Natural killer cell treated with Interleukin-12 subunit alpha and Interleukin-12 subunit beta and Interleukin-15 and Interleukin-18, amount 100 ng/mL, for 72 hours (primary cell): Measurements from ENCODE around the gene PHF24. TPM values are rescaled to one million over a fixed set of nuclear protein-coding genes. Genes with fewer than 3 reads are reported as not detected.

Experiments
- ATAC-seq, 2 donors: fragments of 150-1000 bp; cut with Tn5 transposase in 1 of 2; sonication (Bioruptor Pico), chemical (Tn5 transposase) in 1 of 2; 2 replicates each; pipeline ENCODE4 v1.10.0; 2021
- DNase-seq: peaks from one replicate; pipeline ENCODE4 v3.0.0; 2022; ENCODE audit warnings: low spot score
- H3K27ac Mint-ChIP-seq, 2 donors: 1 replicate in 1 of 2; 2 replicates in 1 of 2; pipeline ENCODE4 v1.8.0; 2022; ENCODE audit warnings: mixed read lengths in 2 of 2, mild to moderate bottlenecking in 1 of 2, moderate library complexity in 1 of 2
- H3K27me3 Mint-ChIP-seq, 2 donors: 1 replicate in 1 of 2; 2 replicates in 1 of 2; pipeline ENCODE4 v1.8.0; 2022; ENCODE audit warnings: mixed read lengths in 2 of 2
- H3K36me3 Mint-ChIP-seq: one replicate; pipeline ENCODE4 v1.8.0; 2022; ENCODE audit warnings: mixed read lengths
- H3K4me1 Mint-ChIP-seq, 2 donors: 1 replicate in 1 of 2; 2 replicates in 1 of 2; pipeline ENCODE4 v1.8.0; 2022; ENCODE audit warnings: low read depth in 2 of 2, mixed read lengths in 2 of 2, mild to moderate bottlenecking in 1 of 2
- H3K4me3 Mint-ChIP-seq: one replicate; pipeline ENCODE4 v1.8.0; 2022; ENCODE audit warnings: mixed read lengths
- H3K9me3 Mint-ChIP-seq: 2 replicates; pipeline ENCODE4 v1.8.0; 2022; ENCODE audit warnings: mixed read lengths
- total RNA-seq, 2 donors: library from RNA; stranded (reverse); gene quantifications; one replicate each; pipeline ENCODE4 v1.2.3, GENCODE V29; 2022

The PHF24 gene
- total RNA-seq, 2 donors from 2014 or later: not detected

DNA sequence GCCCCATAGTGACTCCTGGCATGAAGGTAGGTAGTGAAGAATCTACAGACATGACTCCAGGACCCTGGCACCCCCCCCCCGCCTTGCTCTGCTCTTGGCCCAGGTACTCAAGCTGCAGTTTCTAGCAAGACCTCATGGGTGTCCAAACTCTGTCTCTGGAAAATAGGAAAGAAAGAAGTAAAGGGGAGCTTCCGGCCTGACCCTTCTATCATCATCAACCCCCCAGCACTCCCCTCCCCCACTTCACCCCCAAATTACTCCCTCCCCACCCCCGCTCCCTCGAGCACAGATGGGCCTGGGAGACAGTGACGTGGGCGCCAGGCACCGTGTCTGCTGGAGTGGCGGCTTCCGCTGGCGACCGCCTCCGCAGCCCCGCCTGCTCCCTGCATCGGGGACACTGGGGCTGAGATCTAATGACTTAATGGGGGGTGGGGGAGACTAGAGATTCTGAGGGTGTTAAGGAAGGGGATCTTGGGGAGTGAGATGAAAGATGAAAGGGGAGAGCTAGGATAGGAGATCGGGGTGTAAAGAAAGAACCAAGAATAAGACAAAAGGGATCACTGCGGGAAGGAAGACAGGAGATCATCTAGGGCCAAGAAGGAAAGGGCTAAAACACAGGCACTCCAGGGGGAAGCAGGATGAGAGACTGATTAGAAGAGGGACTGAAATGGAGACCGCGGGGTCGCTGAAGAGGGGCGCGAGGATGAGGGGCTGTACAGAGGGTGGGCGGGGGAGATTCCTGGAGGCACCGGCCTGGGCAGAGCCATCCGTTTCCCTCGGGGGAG, 30.3 kb downstream of the PHF24 start:
- H3K27me3 Mint-ChIP-seq: peaks cover 0 to 9% of the 10 kb centered on the region in 2 donors
- peak overlapping the region; percentile 99 for H3K4me3 Mint-ChIP-seq
- DNase-seq: no peak
- peak overlapping the region; percentile 70 to 88 for H3K27ac Mint-ChIP-seq
- no peak for ATAC-seq
- peaks cover 42% of the 10 kb centered on the region in 2 donors for H3K4me1 Mint-ChIP-seq
- no peaks in the 10 kb centered on the region for H3K36me3 Mint-ChIP-seq
- H3K9me3 Mint-ChIP-seq: no peaks in the 10 kb centered on the region

GRCh38 chr9:34989003-34989945, 31.2 kb downstream of the PHF24 start, which contains the start of gene DNAJB5:
Gene DNAJB5, plus strand, starts transcription at chr9:34989745. Its CDS starts 886 bp downstream, at chr9:34990631.
- peak; percentile 99 for ATAC-seq
- H3K4me1 Mint-ChIP-seq: peaks cover 42 to 45% of the 10 kb centered on the region in 2 donors
- H3K27ac Mint-ChIP-seq: peak within 1 kb of the TSS; percentile 70 to 88
- no peaks in the 10 kb centered on the region for H3K9me3 Mint-ChIP-seq
- peaks cover 0 to 9% of the 10 kb centered on the region in 2 donors for H3K27me3 Mint-ChIP-seq
- H3K36me3 Mint-ChIP-seq: no peaks in the 10 kb centered on the region
- DNase-seq: peak; percentile 98
- H3K4me3 Mint-ChIP-seq: peak within 1 kb of the TSS; percentile 99

GRCh38 chr9:34989946-34990635, 32.0 kb downstream of the PHF24 start:
- Mint-ChIP-seq H3K36me3 (no peaks in the 10 kb centered on the region), H3K4me1 (peaks cover 37 to 42% of the 10 kb centered on the region in 2 donors), H3K9me3 (no peaks in the 10 kb centered on the region), H3K27me3 (peaks cover 0 to 9% of the 10 kb centered on the region in 2 donors), H3K27ac (peak overlapping the region in 1 of 2 donors; percentile 5), H3K4me3 (peak overlapping the region; percentile 88)
- DNase-seq (no peak), ATAC-seq (no peak)

DNA sequence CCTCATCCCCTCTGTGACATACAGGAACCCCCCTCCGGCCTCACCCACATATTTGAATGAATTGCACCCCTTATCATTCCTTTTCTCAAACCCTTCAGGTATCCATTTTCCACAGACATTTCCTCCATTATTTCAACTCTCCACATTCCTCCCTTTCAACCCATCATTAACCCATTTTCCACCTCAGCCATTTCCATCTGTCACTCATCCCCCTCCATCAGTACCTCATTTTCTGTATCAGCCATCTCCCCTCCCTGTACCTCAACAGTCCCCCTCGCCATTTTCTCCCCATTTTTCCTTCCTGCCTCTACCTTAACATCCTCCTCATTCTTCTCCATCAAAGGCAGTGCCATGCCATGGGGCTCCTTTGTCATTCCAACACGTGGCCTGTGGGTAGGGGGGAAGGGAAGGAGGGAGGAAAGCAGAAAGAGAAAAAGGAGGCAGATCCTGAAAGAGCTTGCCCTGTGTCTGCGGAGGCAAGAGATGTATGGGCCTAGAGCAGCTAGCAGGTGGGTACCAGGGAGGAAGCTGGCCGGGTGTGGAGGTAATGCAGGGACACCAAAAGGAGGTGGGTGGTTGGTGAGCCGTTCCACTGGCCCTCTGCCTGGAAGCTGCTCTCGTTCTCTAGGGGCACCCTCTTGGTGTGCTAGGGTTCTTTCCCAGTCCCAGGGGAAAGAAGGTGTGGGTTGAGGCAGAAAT, 33.0 kb downstream of the PHF24 start:
- H3K9me3 Mint-ChIP-seq: no peaks in the 10 kb centered on the region
- H3K36me3 Mint-ChIP-seq: no peaks in the 10 kb centered on the region
- DNase-seq (no peak), ATAC-seq (no peak)
- peak overlapping the region; percentile 88 for H3K4me3 Mint-ChIP-seq
- H3K4me1 Mint-ChIP-seq: peaks cover 29 to 37% of the 10 kb centered on the region in 2 donors
- peaks cover 0 to 4% of the 10 kb centered on the region in 2 donors for H3K27me3 Mint-ChIP-seq
- peak overlapping the region; percentile 5 to 35 for H3K27ac Mint-ChIP-seq

DNA sequence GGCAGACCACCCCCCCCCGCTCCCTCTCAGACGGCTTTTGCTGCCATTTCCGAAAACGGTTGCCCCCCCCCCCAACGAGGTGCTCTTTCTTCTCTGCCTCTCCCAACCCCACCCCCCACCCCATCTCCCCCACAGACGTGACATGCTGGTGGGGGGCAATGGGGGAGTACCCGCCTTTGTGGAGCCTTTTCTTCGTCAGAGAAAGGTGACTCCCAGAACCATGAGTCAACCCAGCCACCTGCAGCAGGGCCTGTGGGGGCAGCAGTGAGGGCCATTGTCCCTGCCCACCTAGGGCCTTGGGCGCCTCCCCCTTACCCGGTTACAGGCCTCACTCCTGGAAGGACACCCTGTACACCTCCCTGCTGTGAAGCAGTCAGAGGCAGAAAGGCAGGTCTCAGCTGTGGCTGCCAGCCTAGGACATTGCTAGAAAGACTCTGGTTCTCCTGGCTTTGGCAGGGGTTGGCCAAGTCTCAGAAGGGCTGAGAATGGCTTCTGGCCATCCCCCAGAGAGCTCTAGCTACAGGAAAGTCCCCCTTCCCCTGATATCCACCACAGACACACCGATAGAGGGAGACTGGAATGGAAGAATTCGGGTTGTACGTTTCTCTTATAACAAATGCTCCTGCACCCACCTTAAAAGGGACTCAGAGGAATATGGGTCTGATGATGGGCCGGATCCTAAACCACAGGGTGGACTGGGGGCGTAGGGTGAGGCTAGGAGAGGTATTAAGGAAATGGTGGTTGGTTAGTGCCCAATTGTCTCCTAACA, 33.7 kb downstream of the PHF24 start:
- no peak for ATAC-seq
- Mint-ChIP-seq H3K27me3 (peaks cover 0 to 4% of the 10 kb centered on the region in 2 donors), H3K4me1 (peaks cover 29 to 37% of the 10 kb centered on the region in 2 donors), H3K36me3 (no peaks in the 10 kb centered on the region), H3K27ac (no peak overlapping the region), H3K4me3 (no peak overlapping the region), H3K9me3 (no peaks in the 10 kb centered on the region)
- DNase-seq: no peak

- H3K4me1 Mint-ChIP-seq: peaks cover 29 to 32% of the 10 kb centered on the region in 2 donors
- DNase-seq (no peak), ATAC-seq (no peak)
- no peak overlapping the region for H3K27ac Mint-ChIP-seq
- no peaks in the 10 kb centered on the region for H3K36me3 Mint-ChIP-seq
- no peaks in the 10 kb centered on the region for H3K9me3 Mint-ChIP-seq
- no peak overlapping the region for H3K4me3 Mint-ChIP-seq
- H3K27me3 Mint-ChIP-seq: peaks cover 0 to 4% of the 10 kb centered on the region in 2 donors
These were observed 34.4 kb downstream of the PHF24 start for GRCh38 chr9:34992376-34992951.

DNA sequence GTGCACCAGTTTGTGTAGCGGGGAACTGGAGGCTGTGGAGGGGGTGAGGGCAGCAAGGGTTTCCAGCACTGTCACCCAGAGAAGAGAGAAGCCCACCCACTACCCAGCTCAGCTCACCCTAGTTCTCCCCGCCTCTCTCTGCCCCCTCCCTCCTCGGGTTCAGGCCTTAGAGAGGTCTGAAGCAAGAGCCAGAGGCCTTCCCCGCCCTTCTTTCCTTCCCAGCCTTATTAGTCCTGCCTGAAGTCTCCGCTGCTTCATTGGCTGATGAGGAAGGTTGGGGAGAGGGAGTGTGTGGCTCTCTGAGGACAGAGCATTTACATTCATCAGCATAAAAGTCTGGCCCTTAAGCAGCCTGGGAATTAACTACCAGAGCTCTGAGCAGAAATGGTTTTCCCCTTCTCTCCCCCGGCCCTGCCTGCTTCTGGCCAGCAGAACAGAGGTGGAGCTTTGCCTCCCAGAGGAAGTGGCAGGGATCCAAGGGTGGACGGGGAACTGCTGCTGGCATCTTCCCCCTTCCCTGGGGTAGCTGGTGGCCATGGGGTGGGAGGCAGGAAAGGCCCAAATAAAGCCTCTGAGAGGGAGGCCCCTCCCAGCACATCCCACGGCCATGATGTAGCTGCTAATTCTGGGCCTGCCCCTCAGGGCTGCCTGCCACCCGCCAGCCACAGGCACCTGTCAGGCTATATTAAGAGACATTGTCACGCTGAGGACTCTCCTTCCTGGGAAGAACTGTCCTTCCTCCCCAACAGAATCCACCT, 35.6 kb downstream of the PHF24 start:
- no peak for ATAC-seq
- Mint-ChIP-seq H3K27ac (no peak overlapping the region), H3K36me3 (no peaks in the 10 kb centered on the region)

GRCh38 chr9:34994260-34994899, 36.3 kb downstream of the PHF24 start:
- ATAC-seq (no peak), DNase-seq (no peak)
- no peak overlapping the region for H3K27ac Mint-ChIP-seq
- H3K36me3 Mint-ChIP-seq: no peaks in the 10 kb centered on the region
- H3K27me3 Mint-ChIP-seq: peaks cover 0 to 4% of the 10 kb centered on the region in 2 donors
- H3K4me3 Mint-ChIP-seq: no peak overlapping the region
- peaks cover 20 to 21% of the 10 kb centered on the region in 2 donors for H3K4me1 Mint-ChIP-seq
- H3K9me3 Mint-ChIP-seq: no peaks in the 10 kb centered on the region

More for the DNA sequence above, 35.6 kb downstream of the PHF24 start:
- DNase-seq: no peak
- Mint-ChIP-seq H3K9me3 (no peaks in the 10 kb centered on the region), H3K4me1 (peaks cover 25 to 27% of the 10 kb centered on the region in 2 donors), H3K27me3 (peaks cover 0 to 4% of the 10 kb centered on the region in 2 donors), H3K4me3 (no peak overlapping the region)

DNA sequence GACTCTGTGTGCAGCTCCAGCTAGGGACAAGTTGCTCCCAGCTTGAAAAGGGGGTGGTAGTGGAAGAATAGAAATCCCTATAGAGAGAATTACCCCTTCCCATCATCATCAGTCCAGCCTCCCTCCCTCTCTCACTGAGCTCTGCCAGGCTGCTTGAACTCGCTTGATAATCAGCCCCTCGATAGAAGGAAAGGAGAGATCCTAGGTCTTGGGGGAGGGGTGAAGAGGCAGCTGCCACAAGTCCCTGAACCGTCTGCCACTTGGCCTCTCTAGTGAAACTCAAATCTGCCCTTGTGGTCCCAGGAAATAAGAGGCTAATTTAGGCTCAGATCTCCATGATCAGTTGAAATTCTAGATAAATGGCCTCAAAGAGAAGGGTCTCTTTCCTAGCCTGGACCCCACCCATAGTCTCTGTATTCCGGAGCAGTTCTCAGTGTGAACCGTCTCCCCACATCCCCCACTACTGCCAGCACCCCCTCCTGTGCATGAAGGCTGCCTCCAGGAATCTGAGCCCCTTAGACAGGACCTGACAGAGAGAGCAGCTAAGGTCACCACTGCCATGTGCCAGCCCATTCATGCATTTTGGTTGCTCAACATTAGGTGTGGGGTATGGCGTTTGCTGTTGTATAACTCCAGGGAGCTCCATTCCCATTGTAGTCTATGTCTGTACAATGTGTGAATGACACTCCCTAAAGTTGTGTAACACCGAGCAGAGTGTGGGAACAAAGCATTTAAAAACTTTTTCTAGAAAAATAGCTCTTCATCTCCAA, 37.0 kb downstream of the PHF24 start:
- Mint-ChIP-seq H3K9me3 (no peaks in the 10 kb centered on the region), H3K27ac (no peak overlapping the region), H3K4me3 (no peak overlapping the region), H3K27me3 (peaks cover 0 to 4% of the 10 kb centered on the region in 2 donors), H3K4me1 (peaks cover 17 to 19% of the 10 kb centered on the region in 2 donors), H3K36me3 (no peaks in the 10 kb centered on the region)
- DNase-seq (no peak), ATAC-seq (no peak)

GRCh38 chr9:34995670-34996060, 37.6 kb downstream of the PHF24 start:
- no peak for ATAC-seq

More at GRCh38 chr9:34995670-34996060, 37.6 kb downstream of the PHF24 start:
- H3K9me3 Mint-ChIP-seq: no peaks in the 10 kb centered on the region
- peaks cover 12 to 15% of the 10 kb centered on the region in 2 donors for H3K4me1 Mint-ChIP-seq
- H3K27ac Mint-ChIP-seq: no peak overlapping the region
- no peak overlapping the region for H3K4me3 Mint-ChIP-seq
- no peak for DNase-seq
- no peaks in the 10 kb centered on the region for H3K36me3 Mint-ChIP-seq
- peaks cover 0 to 4% of the 10 kb centered on the region in 2 donors for H3K27me3 Mint-ChIP-seq
